Activated T-helper 17 cell treated with anti-CD3 and anti-CD28 coated beads, Interleukin-2, amount 50 U/mL, for 72 hours (primary cell): ENCODE results near the gene EPB41L4A. TPM values are rescaled to one million over a fixed set of nuclear protein-coding genes. Genes with fewer than 3 reads are reported as not detected.

Experiments
- ATAC-seq: fragments of 150-1000 bp; cut with Tn5 transposase; replicated peaks from 2 replicates; pipeline ENCODE4 v1.10.0; 2021; ENCODE audit warnings: mild to moderate bottlenecking, moderate library complexity
- H3K27ac Mint-ChIP-seq: one replicate; pipeline ENCODE4 v1.8.0; 2022; ENCODE audit warnings: mixed read lengths
- H3K27me3 Mint-ChIP-seq: one replicate; pipeline ENCODE4 v1.8.0; 2022; ENCODE audit warnings: mixed read lengths
- H3K36me3 Mint-ChIP-seq: one replicate; pipeline ENCODE4 v1.8.0; 2022; ENCODE audit warnings: low read depth, mild to moderate bottlenecking, mixed read lengths
- H3K4me1 Mint-ChIP-seq: one replicate; pipeline ENCODE4 v1.8.0; 2022; ENCODE audit warnings: mixed read lengths
- H3K4me3 Mint-ChIP-seq: one replicate; pipeline ENCODE4 v1.8.0; 2022; ENCODE audit warnings: mild to moderate bottlenecking, mixed read lengths
- H3K9me3 Mint-ChIP-seq: one replicate; pipeline ENCODE4 v1.8.0; 2022; ENCODE audit warnings: mixed read lengths
- total RNA-seq, 2 donors: library from RNA; stranded (reverse); gene quantifications; one replicate each; pipeline ENCODE4 v1.2.3, GENCODE V29; 2022

Gene EPB41L4A
- total RNA-seq, 2 donors from 2014 or later: 0.30 to 0.85 TPM

DNA sequence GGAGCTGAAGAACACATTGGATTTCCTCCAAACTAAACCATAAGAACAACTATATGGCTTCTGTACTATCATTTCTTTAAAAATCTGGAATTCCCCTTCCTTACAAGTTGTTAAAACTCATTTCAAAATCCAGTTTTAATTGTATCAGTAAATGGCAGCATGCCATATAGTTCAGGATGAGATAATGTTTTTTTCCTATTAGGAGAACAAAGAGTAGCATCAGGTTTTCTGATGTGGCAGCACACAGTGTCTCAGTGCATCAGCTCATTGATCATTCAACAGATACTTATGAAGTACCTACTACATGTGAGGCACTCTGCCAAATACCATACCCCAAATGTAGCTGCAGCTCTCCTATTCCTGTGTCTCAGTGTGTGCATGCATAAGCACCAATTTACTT, 161.1 kb downstream of the EPB41L4A start:
- H3K27ac Mint-ChIP-seq: no peak overlapping the region
- H3K4me1 Mint-ChIP-seq: no peaks in the 10 kb centered on the region
- peaks cover 11% of the 10 kb centered on the region for H3K27me3 Mint-ChIP-seq
- no peaks in the 10 kb centered on the region for H3K36me3 Mint-ChIP-seq
- no peaks in the 10 kb centered on the region for H3K9me3 Mint-ChIP-seq
- no peak for ATAC-seq
- H3K4me3 Mint-ChIP-seq: no peak overlapping the region

DNA sequence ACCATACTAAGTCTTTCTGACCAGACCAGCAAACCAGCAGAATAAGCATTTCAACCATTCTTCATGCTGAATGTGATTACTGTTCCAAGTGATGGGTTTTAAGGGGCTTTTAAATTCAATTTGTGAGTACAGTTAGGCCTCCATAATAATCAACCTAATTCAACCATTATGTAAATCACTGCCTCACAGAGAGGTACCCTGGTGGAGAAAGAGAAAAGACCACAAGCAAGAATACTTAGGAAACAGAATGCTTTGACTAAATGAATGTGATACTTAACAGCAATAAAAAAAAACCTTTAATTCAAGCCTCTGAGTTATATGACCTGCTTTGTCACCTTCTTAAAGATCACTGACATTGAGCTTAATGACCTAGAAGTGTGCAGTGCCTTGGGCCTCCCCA, 162.1 kb downstream of the EPB41L4A start:
- Mint-ChIP-seq H3K9me3 (no peaks in the 10 kb centered on the region), H3K36me3 (no peaks in the 10 kb centered on the region), H3K4me3 (no peak overlapping the region), H3K27me3 (peaks cover 9% of the 10 kb centered on the region), H3K27ac (no peak overlapping the region), H3K4me1 (no peaks in the 10 kb centered on the region)
- ATAC-seq: no peak

DNA sequence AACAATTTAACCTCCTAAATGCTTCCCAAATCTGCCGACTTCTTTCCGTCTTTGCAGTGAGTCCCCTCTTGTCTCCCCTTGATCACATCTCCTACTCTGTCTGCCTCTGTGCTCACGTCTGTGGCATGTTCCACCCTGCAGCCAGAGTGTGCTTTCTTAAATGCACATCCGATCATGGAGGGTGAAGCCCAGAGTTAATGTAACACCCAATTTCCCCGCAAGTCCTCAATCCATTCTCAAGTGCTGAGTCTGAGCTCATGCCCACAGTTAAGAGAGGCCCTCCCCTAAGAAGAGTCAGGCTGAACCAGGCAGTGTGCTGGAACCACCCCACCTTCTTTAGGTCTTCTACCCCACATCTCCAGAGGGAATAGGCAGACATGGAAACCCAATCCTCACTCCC, 164.8 kb downstream of the EPB41L4A start:
- peaks cover 9% of the 10 kb centered on the region for H3K27me3 Mint-ChIP-seq
- H3K36me3 Mint-ChIP-seq: no peaks in the 10 kb centered on the region
- no peaks in the 10 kb centered on the region for H3K4me1 Mint-ChIP-seq
- no peak overlapping the region for H3K4me3 Mint-ChIP-seq
- no peak for ATAC-seq
- H3K9me3 Mint-ChIP-seq: no peaks in the 10 kb centered on the region
- H3K27ac Mint-ChIP-seq: no peak overlapping the region

DNA sequence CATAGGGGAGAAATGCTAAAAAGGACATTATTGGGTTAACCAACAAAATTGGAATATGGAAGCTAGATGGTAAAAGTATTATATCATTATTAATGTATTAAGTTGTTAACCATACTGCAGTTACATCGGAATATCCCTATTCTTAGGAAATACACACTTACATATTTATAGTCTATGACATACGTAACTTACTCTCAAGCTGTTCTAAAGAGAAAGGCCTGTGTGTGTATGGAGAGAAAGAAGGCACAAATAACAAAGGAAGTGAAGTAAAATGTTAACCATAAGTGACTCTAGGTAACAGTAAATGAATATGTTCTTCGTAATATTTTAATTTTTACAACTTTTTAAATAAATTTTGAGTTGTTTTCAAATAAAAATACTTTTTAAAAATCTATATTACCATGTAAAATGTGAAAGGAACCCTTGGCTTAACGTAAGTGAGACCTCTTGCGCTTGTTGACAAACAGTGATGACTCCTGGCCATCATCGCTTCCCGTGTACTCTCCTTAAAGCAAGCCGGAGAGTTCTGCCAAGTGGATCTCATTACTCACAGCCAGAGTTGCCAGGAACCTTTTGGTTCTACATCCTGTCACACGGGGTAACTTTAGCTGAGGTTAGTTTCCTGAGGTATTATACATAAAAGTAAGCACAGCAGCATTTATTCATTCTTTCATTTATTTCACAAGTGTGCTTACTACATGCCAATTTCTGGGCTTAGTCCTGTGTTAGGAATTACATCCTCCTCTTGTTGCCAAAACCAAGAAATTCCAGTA, 165.4 kb downstream of the EPB41L4A start:
- ATAC-seq: no peak
- no peaks in the 10 kb centered on the region for H3K4me1 Mint-ChIP-seq
- no peak overlapping the region for H3K27ac Mint-ChIP-seq
- H3K9me3 Mint-ChIP-seq: no peaks in the 10 kb centered on the region
- H3K4me3 Mint-ChIP-seq: no peak overlapping the region
- no peaks in the 10 kb centered on the region for H3K36me3 Mint-ChIP-seq
- H3K27me3 Mint-ChIP-seq: peaks cover 9% of the 10 kb centered on the region

DNA sequence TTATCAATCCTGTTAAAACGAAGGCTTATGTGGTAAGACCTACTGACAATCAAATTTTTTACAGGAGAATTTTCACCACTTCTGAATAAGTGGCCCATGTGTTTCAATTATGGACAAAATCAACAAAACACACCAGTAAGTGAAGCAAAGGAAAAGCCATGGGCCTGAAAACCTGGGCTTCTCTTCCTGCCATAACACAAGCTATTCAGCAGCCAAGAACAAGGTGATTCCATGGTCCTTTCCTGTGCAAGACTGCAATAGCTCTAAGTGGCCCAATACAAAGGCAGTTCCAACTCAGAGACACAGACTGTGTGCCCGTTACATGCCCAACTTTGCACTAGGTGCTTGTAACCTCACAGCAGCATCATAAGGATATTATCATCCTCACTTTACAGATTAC, 168.5 kb downstream of the EPB41L4A start:
- Mint-ChIP-seq H3K27ac (no peak overlapping the region), H3K36me3 (no peaks in the 10 kb centered on the region), H3K9me3 (no peaks in the 10 kb centered on the region), H3K27me3 (peaks cover 10% of the 10 kb centered on the region), H3K4me3 (no peak overlapping the region), H3K4me1 (no peaks in the 10 kb centered on the region)
- no peak for ATAC-seq

DNA sequence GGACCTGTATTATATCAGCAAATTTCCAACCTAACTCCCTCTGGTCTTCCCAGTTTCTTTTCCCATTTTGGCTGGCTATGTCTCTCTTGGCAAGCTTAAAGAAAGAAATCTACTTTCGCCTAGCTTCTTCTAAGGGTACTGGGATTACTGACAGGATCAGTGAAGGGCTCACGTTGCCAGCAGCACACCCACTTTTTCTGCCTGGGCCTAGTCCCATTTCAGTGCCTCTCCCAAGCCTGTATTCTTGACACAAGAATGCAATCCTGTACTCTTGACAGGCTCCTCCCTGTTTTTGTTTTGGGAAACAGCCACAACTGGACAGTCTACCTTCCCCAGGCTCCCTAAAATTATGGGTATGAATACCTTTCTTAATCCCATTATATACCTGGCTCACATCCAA, 170.5 kb downstream of the EPB41L4A start:
- ATAC-seq: no peak
- no peaks in the 10 kb centered on the region for H3K4me1 Mint-ChIP-seq
- no peak overlapping the region for H3K27ac Mint-ChIP-seq
- H3K36me3 Mint-ChIP-seq: no peaks in the 10 kb centered on the region
- H3K4me3 Mint-ChIP-seq: no peak overlapping the region
- H3K27me3 Mint-ChIP-seq: peaks cover 19% of the 10 kb centered on the region
- H3K9me3 Mint-ChIP-seq: no peaks in the 10 kb centered on the region

DNA sequence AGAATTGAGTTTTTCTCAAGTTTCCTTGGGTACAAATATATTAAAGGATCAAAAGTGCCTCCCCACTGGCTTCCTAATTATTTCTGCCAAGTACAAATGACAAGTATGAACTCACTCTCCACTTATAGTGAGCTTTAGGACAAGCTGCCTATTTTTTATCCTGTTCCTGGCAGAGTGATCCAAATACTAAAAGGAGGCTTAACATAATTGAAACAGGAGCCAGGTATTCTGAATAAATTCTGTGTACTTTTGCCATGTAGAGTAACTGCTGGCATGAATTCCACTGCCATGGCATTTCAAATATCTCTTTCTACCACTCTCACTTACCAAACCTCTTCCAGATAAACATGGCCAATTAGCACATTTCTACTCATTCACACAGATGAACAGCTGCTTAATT, 171.1 kb downstream of the EPB41L4A start:
- H3K27me3 Mint-ChIP-seq: peaks cover 19% of the 10 kb centered on the region
- no peak overlapping the region for H3K27ac Mint-ChIP-seq
- no peaks in the 10 kb centered on the region for H3K4me1 Mint-ChIP-seq
- H3K36me3 Mint-ChIP-seq: no peaks in the 10 kb centered on the region
- ATAC-seq: no peak
- no peaks in the 10 kb centered on the region for H3K9me3 Mint-ChIP-seq
- H3K4me3 Mint-ChIP-seq: no peak overlapping the region

DNA sequence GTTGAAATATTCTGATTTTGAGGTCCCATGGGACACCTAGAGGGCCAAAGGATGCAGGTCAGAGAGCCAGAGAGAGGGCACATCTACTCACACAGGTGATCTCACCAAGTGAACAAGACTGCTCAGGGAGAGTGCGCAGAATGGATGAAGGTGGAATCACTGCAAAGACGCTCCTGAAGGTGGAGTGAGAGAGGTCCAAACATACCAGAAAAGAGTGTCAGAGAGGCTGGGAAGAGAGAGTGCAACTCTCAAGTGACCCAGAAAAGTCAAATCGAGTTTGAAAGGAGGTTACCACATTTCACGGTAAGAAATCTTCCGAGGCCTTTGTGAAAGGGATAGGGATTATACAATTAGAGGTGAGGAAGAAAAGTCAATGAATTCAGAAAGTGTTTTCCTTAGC, 173.4 kb downstream of the EPB41L4A start:
- no peaks in the 10 kb centered on the region for H3K36me3 Mint-ChIP-seq
- peaks cover 18% of the 10 kb centered on the region for H3K27me3 Mint-ChIP-seq
- no peaks in the 10 kb centered on the region for H3K4me1 Mint-ChIP-seq
- H3K9me3 Mint-ChIP-seq: no peaks in the 10 kb centered on the region
- no peak for ATAC-seq
- no peak overlapping the region for H3K4me3 Mint-ChIP-seq
- no peak overlapping the region for H3K27ac Mint-ChIP-seq

DNA sequence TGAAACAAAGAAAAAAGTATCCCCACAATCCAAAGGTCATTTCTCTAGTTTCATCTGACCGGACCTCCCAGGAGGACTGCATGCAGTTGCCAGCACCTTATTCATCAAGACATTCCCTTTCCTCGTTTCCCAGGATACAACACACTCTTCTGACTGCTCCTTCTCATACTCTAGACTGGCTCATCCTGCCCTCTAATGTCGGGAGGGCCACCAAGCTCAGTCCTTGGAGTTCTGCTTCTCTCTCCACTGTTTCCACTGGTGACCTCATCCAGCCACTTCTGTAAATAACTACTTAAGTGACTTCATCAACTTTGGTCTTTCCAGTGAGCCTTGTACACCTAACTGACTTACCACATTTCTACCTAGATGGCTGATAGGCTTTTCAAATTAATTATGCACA, 179.1 kb downstream of the EPB41L4A start:
- Mint-ChIP-seq H3K27me3 (peaks cover 18% of the 10 kb centered on the region), H3K27ac (no peak overlapping the region), H3K4me3 (no peak overlapping the region), H3K36me3 (no peaks in the 10 kb centered on the region), H3K9me3 (no peaks in the 10 kb centered on the region), H3K4me1 (no peaks in the 10 kb centered on the region)
- no peak for ATAC-seq

DNA sequence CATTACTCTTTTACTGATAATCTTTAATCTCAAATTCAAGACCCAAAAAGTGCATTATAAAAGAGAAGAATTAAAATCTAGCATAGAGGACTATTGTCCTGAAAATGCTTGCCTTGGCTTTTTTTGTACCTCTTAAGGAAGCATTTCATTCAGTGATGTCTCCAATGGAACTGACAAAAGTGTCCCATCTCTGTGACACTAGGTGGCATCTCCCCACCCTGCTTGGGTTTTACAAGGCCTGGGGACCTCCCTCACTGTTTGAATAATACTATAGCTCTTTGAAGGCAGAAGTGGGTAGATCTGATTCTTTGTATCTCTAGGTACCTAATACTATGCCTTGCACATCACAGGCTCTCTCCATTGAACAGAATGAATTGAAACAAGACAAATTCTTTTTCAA, 180.6 kb downstream of the EPB41L4A start:
- Mint-ChIP-seq H3K27me3 (peaks cover 10% of the 10 kb centered on the region), H3K4me1 (no peaks in the 10 kb centered on the region), H3K36me3 (no peaks in the 10 kb centered on the region), H3K9me3 (no peaks in the 10 kb centered on the region), H3K27ac (no peak overlapping the region), H3K4me3 (no peak overlapping the region)
- no peak for ATAC-seq

DNA sequence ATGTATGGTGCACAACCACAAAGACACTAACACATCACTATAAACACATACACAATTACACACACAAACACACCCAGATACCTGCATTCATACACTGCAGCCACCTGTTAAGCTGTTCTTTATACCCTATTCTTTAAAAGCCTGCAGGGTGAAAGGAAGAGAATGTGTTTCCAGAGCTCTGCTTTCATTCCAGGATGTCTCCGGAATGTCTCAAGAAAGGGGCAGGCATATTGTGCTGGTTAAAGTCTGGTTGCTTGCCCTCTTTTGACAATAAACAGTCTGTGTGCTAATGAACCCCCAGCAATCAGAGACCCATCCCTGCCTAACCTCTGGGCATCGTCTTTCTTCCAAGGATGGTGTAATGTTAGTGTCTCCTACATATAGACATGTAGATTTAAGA, 181.6 kb downstream of the EPB41L4A start:
- no peak overlapping the region for H3K4me3 Mint-ChIP-seq
- H3K4me1 Mint-ChIP-seq: no peaks in the 10 kb centered on the region
- H3K27ac Mint-ChIP-seq: no peak overlapping the region
- peaks cover 9% of the 10 kb centered on the region for H3K27me3 Mint-ChIP-seq
- ATAC-seq: no peak
- H3K9me3 Mint-ChIP-seq: no peaks in the 10 kb centered on the region
- no peaks in the 10 kb centered on the region for H3K36me3 Mint-ChIP-seq

DNA sequence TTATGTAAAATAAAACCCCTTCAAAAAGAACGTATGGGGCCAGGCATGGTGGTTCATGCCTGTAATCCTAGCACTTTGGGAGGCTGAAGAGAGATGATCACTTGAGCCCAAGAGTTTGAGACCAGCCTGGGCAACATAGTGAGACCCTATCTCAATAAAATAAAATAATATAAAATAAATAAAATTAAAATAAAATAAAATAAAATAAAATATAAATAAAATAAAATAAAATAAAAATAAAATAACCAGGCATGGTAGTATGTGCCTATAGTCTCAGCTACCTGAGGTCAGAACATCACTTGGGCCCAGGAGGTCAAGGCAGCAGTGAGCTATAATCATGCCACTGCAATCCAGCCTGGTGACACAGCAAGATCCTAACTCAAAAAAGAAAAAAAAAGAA, 185.1 kb downstream of the EPB41L4A start:
- ATAC-seq: no peak
- no peak overlapping the region for H3K27ac Mint-ChIP-seq
- H3K27me3 Mint-ChIP-seq: peaks cover 3% of the 10 kb centered on the region
- H3K4me3 Mint-ChIP-seq: no peak overlapping the region
- no peaks in the 10 kb centered on the region for H3K4me1 Mint-ChIP-seq
- H3K9me3 Mint-ChIP-seq: no peaks in the 10 kb centered on the region
- no peaks in the 10 kb centered on the region for H3K36me3 Mint-ChIP-seq

DNA sequence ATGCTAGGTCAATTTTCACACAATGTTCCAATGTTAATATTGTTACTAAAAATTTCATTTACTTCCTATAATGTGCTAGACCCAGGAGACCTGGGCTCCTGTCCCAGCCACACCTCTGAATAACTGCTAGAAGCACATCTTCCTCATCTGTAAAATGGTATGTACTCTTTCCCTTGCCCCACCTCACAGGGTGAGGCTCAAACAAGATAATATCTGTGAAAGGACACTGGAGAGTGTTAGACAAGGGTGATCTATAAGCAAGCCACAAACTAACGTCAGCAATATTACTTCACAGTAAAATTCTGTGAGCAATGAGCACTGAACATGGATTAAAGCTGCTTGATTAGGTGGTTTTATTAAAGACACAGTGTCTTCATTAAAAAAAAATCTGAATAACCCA, 186.4 kb downstream of the EPB41L4A start:
- Mint-ChIP-seq H3K4me3 (no peak overlapping the region), H3K27ac (no peak overlapping the region), H3K36me3 (no peaks in the 10 kb centered on the region), H3K27me3 (peaks cover 3% of the 10 kb centered on the region), H3K4me1 (no peaks in the 10 kb centered on the region), H3K9me3 (no peaks in the 10 kb centered on the region)
- no peak for ATAC-seq

DNA sequence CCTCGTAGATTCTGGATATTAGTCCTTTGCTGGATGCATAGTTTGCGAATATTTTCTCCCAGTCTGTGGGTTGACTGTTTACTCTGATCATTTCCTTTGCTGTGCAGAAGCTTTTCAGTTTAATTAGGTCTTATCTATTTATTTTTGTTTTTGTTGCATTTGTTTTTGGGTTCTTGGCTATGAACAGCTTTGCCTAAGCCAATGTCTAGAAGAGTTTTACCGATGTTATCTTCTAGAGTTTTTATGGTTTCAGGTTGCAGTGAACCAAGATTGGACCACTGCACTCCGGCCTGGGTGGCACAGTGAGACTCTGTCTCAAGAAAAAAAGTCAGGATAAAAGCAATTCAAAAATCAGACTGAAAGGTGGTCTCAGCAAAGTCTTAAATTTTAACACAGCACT, 188.5 kb downstream of the EPB41L4A start:
- Mint-ChIP-seq H3K36me3 (no peaks in the 10 kb centered on the region), H3K4me3 (no peak overlapping the region), H3K4me1 (no peaks in the 10 kb centered on the region), H3K27ac (no peak overlapping the region), H3K27me3 (no peaks in the 10 kb centered on the region), H3K9me3 (no peaks in the 10 kb centered on the region)
- ATAC-seq: no peak

DNA sequence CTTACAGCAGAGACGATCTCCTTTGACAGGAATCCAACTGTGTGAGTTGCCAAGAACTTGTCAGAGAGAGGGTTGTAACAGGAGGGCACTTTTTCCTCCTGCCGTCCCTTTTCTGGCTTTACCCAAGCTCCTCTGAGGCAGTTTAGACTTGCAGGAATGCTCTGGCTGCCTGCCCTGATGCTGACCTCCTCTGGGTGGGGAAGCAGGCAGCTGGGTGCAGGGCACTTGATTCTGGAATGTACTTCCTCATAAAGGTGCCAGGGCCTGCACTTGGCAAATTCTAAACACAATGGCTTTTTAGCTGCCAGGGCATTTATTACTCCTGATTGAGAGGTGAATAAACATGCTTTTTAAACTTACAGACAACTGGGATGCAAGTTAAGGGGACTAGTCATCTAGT, 190.4 kb downstream of the EPB41L4A start:
- Mint-ChIP-seq H3K27me3 (no peaks in the 10 kb centered on the region), H3K9me3 (no peaks in the 10 kb centered on the region), H3K4me3 (no peak overlapping the region), H3K36me3 (no peaks in the 10 kb centered on the region), H3K4me1 (no peaks in the 10 kb centered on the region), H3K27ac (no peak overlapping the region)
- ATAC-seq: no peak
